Posterior cingulate gyrus (tissue), 11 donors: ENCODE measurements around the gene FAM193A.
"Not testable (repeated sequence)": the region's sequence is repeated elsewhere in the genome, so short reads cannot be mapped to it uniquely, and the experiment has no call there.

Experiments
- DNase-seq, 10 donors: peaks; one replicate each; pipeline versions ENCODE4 v3.0.0 to v3.0.0-alpha.2; 2020 to 2021; ENCODE audit warnings: mixed read lengths in 3 of 10
- intact Hi-C: fragments of 100-400 bp; cut with DNase I; formaldehyde crosslinking; loops from one replicate; pipeline ENCODE4 v1.15.1; 2023

Gene FAM193A

GRCh38 chr4:2702770-2703169, 166.3 kb downstream of the FAM193A start:
- DNase-seq, result no peak
- intact Hi-C loops, result no loop called here

GRCh38 chr4:2712261-2712842, 175.9 kb downstream of the FAM193A start:
- intact Hi-C loops, result no loop called here
- peak in 2 of 10 donors; percentile 3 to 11 for DNase-seq

- peak in 2 of 10 donors; percentile 31 to 55 for DNase-seq
- intact Hi-C loops, result no loop called here
These were observed 176.9 kb downstream of the FAM193A start for GRCh38 chr4:2713337-2713736.

DNA sequence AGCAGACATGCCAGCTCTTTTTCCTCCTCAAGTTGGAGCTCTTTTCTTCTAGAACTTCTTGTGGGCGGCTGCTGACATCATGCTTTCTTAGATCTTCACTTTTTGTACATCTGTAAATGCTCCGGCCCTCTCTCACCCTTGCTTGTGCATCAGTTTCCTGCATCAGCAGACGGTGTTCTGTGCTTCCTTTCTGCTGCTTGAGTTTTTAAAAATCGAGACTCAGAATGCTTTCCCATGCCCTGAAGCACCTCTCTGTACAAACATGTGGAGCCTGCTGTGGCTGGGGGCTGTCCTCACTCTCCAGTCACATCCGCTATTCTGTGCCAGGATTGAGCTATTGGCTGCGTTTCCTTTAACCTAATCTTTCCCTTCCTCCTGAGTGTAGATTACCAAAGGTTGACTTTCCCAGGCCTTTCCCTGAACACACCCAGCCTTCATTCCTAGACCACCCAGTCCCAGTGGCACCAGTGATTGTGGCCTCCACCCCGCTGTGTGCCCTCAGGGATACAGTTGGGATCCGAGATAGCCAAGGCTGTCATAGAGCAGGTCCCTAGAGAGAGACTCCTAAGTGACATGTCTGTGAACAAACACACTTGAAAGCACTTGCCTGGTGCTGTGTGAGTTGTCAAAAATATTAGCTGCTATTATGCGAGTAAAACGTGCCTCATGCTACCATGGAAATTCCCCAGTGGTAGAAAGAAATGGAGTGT, 177.8 kb downstream of the FAM193A start:
- DNase-seq, result peak in 2 of 10 donors; percentile 35 to 41
- intact Hi-C loops, result no loop called here

DNA sequence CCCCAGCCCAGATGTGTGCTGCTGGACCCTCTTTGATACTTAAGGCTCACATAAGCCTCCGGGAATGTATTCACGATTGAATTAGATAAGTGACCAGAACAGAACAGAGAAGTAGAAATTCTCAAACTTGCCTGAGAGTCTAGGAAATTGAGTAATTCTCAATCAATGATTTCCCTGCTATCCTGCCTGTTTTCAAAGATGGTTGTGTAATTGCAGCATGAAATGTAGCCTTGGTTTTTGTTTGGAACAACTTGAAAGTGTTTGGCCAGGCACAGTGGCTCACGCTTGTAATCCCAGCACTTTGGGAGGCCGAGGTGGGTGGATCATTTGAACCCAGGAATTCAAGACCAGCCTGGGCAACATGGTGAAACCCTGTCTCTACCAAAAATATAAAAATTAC, 178.5 kb downstream of the FAM193A start:
- DNase-seq, result peak in 1 of 10 donors; percentile 10
- intact Hi-C loops, result no loop called here

DNA sequence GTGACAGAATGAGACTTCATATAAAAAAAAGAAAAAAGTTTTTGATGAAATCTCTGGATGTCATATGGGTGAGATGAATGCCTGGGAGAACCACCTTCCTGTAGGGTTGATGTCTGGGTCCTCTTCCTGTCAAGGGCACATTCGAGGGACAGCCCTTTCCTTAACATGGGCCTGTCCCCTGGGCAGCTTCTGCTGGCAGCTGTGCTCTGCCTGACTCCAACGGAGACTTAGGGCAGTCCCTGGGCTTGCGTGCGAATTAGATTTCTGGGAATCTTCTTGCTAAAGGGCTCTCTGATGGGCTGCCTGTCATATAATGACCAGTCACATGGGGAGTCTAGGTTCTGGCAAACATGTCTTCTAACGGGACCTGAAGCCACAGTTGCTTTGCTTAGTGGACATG, 179.0 kb downstream of the FAM193A start:
- intact Hi-C loops, result no loop called here

DNA sequence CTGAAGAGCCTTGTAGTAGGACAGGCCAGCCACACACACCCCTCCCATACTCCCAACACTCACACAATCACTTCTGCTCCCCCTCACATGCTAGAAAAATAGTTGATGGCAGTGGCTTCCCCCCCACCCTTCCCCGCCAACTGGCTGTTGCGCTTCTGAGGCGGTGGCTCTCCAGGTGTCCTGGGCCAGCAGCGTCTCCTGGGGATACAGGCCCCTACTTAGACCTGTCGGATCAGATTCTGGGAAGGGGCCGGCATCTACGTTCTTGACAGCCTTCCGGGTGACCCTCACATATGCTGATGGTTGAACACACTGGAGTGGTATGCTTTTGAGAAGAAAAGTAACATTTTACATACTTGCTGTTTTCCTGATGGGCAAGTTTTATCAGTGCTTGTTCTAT, 179.8 kb downstream of the FAM193A start:
- peak in 2 of 10 donors; percentile 56 to 64 for DNase-seq
- intact Hi-C loops, result no loop called here

More for the DNA sequence above, 179.0 kb downstream of the FAM193A start:
- DNase-seq, result peak in 2 of 10 donors; percentile 8 to 17

DNA sequence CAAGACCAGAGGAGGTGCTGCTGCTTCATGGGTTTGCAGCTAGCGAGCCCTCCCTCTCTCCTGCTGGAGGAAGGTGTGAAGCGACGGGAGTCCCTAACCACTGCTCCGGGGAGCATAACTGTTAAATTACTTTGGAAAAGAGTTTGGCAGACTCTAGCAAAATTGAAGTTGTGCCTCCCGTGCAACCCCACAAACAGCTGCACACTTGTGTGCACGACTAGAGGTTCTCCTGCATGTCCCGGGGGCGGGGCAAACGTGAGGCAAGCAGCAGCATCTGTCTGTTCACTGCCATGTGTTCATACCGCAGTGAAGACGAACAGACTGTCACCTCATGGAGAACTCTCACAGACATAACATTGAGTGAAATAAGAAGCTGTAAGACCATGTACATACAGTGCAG, 185.1 kb downstream of the FAM193A start:
- intact Hi-C loops, result no loop called here

DNA sequence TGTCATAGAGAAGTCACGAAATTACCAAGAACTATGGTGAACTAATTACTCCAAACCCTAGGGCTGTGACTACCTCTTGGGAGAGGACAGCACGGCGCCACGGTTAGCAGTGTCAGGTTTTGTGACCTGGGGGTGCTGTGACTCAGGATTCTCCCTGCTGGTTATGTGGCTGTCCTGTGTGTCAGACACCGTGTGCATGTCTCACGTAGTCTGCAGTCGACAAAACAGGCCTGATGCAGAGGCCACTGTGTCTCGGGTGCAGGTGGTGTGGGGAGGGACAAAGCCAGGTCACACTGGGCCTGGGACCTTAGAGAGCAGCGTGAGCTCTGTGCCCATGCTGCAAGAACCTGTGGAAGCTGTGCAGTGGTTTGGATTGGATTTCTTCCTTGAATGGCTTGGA, 185.6 kb downstream of the FAM193A start:
- intact Hi-C loops, result no loop called here
- peak in 2 of 10 donors; percentile 23 to 43 for DNase-seq

More for the DNA sequence above, 185.1 kb downstream of the FAM193A start:
- DNase-seq, result peak in 2 of 10 donors; percentile 27 to 50

DNA sequence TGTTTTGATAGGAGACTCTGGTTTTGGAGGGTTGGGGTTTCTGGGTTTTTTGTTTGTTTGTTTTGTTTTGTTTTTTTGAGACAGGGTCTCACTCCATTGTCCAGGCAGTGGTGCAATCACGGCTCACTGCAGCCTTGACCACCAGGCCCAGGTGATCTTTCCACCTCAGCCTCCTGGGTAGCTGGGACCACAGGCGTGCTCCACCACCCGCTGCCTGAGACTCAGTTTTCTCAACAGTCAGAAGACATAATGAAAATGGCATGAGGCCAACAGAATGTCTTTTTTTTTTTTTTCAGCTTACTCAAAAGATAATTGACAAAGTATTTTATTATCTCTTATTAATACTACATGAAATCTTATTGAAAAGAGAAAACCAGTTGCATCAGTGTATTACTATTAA, 187.3 kb downstream of the FAM193A start:
- intact Hi-C loops, result no loop called here
- DNase-seq, result peak in 2 of 10 donors; percentile 13 to 44

DNA sequence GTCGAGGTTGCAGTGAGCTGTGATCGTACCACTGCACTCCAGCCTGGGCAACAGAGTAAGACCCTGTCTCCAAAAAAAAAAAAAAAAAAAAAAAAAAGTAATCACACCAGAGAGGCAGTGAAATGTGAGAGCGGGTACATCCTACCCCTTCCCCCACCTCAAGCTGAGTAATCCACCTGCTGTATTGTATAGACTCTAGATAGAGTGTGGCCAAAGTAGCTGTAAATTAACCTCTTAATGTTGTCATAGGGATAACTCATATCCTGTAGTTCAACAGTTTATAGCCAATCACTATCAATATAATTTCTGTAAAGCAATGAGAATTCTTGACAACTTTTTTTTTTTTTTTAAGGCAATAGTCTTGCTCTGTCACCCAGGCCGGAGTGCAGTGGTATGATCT, 188.9 kb downstream of the FAM193A start:
- DNase-seq, result no peak
- intact Hi-C loops, result no loop called here

DNA sequence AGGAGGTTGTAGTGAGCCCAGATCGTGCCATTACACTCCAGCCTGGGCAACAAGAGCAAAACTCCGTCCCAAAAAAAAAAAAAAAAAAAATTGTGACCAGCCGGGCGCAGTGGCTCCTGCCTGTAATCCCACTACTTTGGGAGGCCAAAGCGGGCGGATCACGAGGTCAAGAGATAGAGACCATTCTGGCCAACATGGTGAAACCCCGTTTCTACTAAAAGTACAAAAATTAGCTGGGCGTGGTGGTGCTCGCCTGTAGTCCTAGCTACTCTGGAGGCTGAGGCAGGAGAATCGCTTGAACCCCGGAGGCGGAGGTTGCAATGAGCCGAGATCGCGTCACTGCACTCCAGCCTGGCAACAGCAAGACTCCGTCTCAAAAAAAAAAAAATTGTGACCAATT, 190.4 kb downstream of the FAM193A start:
- intact Hi-C loops, result not testable (repeated sequence)
- peak in 2 of 10 donors; percentile 54 to 59 for DNase-seq

DNA sequence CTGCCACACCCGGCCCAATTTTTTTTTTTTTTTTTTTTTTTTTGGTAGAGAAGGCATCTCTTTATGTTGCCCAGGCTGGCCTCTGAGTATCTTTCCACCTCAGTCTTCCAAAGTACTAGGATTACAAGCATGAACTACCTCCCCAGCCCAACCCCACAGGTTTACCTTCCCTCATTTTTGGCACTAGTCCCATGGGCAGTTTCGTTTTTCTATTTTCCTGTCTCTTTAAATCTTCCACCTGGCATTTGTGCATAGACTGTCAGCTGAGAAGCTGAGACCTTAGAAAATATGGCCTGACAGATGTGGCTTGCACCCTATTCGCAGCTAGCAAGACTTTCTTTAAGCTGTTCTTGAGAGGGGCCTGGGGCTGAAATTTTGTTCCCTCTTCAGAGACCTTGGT, 191.8 kb downstream of the FAM193A start:
- DNase-seq, result no peak
- intact Hi-C loops, result no loop called here

DNA sequence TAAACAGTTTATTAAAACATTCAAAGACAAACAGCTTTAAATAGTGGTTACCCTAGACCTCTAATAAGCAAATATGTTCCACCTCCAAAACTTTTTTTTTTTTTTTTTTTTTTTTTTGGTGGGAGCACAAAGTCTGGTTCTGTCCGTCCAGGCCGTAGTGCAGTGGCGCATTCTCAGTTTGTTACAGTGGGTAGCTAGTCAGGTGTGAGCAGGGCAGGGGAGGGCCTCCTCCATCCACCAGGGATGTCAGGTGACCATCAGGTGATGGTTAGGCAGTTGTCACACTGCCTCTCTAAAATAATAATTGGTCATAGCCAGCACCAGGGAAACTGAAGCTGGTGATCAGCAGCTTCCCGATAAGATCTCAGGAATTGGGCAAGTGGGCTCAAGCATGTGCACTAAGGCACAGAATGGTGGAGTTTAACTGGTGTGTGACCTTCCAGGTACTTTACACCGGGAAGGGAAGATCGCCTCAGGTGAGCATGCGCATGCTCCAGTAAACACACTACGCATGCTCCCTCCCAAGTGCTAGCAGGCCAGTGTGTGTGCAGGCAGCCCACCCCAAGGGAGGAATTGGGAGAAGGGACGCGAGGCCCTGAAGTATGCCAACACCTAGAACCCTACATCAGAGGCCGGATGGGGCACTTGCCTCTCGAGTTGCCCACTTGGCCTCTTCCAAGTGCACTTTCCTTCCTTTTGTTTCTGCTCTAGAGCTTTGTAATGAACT, 192.5 kb downstream of the FAM193A start:
- DNase-seq, result peak in 2 of 10 donors; percentile 53 to 63
- intact Hi-C loops, result no loop called here

DNA sequence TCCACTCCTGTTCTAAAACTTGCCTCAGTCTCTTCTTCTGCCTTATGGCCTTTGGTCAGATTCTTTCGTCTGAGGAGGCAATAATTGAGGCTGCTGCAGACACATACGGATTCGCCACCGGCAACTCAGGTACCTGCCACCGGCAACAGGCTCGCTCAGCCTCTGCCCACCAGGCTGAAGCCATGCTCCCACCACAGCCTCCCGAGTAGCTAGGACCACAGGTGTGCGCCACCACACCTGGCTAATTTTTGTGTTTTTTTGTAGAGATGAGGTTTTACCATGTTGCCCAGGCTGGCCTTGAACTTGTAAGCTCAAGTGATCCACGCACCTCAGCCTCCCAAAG, 193.1 kb downstream of the FAM193A start:
- DNase-seq, result peak in 2 of 10 donors; percentile 34 to 36
- intact Hi-C loops, result no loop called here

DNA sequence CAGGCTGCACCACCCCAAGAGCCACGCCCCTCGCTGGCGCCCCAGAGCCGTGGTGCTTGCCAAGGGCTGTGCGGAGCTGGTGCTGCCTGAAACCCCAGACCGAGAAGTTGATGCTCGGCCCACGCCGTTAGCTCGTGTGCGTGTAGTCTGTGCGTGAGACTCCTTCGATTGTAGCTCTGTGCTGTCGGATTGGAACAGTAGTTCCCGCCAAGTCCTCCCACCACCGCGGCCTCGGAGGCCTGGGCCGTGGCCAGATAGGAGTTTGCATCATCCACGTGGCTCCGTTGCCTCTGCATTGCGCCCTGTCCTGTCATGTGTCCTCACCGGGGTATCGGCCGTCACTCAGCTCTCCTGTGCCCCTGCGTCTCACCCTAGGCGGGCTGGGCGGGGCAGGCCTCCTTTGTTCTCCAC, 195.5 kb downstream of the FAM193A start:
- DNase-seq, result peak in 6 of 10 donors; percentile 12 to 89 (median 61)
- intact Hi-C loops, result no loop called here

DNA sequence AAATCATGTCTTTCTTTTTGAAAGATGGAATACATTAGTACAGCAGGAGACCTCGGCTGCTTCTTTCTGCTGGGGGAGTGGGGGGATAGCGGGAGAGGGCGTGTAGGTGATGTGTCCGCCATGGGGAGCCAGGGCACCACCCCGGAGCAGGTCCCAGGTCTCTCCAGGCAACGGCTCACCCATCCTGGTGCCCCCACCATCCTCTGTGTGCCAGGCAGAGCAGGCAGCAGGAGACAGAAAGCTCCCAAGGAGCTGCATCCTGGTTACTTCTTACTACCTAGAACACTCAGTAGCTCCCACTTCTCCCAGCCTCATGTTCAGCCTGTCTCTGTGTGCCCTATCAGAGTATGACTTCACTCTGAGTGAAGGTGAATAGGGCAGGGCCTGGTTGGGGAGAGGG, 196.1 kb downstream of the FAM193A start:
- peak in 2 of 10 donors; percentile 42 to 46 for DNase-seq
- intact Hi-C loops, result no loop called here

- DNase-seq, result peak in 2 of 10 donors; percentile 69 to 72
- intact Hi-C loops, result no loop called here
These were observed 196.8 kb downstream of the FAM193A start for GRCh38 chr4:2733001-2733843.

DNA sequence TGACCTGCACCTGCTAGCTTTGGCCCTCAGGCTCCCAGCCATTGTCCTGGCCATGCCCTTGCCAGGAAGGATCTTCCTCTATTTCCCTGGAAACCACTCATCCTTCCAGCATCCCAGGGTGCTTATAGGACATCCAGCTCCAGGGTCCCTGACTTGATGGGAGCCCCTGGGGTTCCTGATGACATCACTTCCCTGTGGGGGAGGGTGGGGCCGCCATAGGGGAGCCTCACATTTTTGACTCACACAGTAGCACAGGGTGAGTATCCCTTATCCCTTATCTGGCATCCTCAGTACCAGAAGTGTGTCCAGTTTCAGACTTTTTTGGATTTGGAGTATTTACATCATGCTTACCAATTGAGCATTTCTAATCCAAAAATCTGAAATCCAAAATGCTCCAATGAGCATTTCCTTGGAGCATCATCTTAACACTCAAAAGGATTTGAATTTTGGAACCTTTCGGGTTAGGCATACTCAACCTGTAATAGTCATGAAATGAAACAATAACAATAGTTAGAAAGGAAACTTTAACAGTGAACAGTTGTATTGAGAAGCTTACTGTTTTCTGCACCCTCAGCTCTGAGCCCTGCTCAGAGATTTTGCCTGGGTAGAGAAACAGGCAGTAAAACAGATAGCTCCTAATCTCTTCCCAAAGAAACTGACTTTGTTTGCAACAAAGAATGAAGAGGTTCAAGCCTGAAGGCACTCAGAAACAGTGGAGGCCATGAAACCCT, 197.6 kb downstream of the FAM193A start:
- peak in 2 of 10 donors; percentile 18 to 52 for DNase-seq
- intact Hi-C loops, result no loop called here

DNA sequence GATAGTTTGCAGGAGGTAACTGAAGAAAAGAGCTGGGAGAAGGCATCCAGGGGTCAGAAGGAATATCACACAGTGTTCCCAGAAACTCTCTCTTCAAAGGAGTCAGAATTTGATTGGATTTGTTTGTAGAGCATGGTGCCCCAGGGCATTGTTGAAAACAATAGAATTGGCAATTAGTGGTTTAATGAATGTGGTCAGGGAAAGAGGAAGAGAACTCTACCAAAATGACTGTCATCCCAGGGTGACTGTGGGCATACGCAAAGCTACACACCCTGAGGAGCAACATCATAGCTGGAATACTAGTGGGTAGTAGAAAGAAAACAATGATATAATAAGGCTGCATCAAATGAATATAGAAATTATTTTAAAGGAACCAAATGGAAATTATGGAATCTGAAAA, 198.2 kb downstream of the FAM193A start:
- DNase-seq, result no peak
- intact Hi-C loops, result no loop called here
